Loucy (cell line): ENCODE measurements around the gene ADCY2.

Experiments used
- CTCF ChIP-seq: fragments of 200-600 bp; sonication (generic); conservative IDR thresholded peaks from 2 replicates; pipeline ENCODE4 v1.5.1; 2014; ENCODE audit warnings: mild to moderate bottlenecking, antibody characterized with exemption, low read length
- EZH2phosphoT487 ChIP-seq: fragments of 200-600 bp; IDR thresholded peaks from 2 replicates; pipeline ENCODE4 v1.6.1; 2018; ENCODE audit warnings: antibody characterized with exemption, mild to moderate bottlenecking, moderate library complexity, borderline replicate concordance

DNA sequence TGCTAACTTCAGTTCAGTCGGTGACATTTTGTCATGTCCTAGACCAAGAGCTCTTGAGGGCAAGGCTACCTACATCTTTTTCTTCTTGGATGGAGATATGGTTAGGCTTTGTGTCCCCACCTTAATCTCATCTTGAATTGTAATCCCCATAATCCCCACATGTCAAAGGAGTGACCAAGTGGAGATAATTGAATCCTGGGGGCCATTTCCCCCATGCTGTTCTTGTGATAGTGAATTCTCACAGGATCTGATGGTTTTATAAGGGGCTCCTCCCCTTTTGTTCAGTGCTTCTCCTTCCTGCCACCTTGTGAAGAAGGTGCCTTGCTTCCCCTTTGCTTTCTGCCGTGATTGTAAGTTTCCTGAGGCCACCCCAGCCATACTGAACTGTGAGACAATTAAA lies 457.1 kb downstream of the ADCY2 start:
- TF ChIP-seq CTCF, result no peak
- no peak for TF ChIP-seq EZH2phosphoT487
